ENCODE data around the gene SLC10A1. TPM values are rescaled to one million over a fixed set of nuclear protein-coding genes. Genes with fewer than 3 reads are reported as not detected.
"Not testable (repeated sequence)": the region's sequence is repeated elsewhere in the genome, so short reads cannot be mapped to it uniquely, and the experiment has no call there.

Gene SLC10A1
- total RNA-seq, 4 donors from 2014 or later: not detected

- 71 to 74% methylated on average over 5 of the region's 5 CpGs for WGBS, 2 donors
- no peaks in the 10 kb centered on the region for H3K9me3 ChIP-seq
- TF ChIP-seq EP300 (IDR thresholded peaks at IDR 0.05) (no peak), POLR2A (IDR thresholded peaks at IDR 0.05) (no peak), CTCF (IDR thresholded peaks at IDR 0.05) (no peak)
- no peaks in the 10 kb centered on the region for H3K36me3 ChIP-seq
- H3K4me1 ChIP-seq: peaks cover 0 to 6% (median 0%) of the 10 kb centered on the region in 4 donors
- no peak overlapping the region for H3K27ac ChIP-seq
- H3K4me3 ChIP-seq: no peak overlapping the region
- H3K27me3 ChIP-seq: peaks cover 0 to 11% of the 10 kb centered on the region in 2 donors
- no peak for DNase-seq (ENCODE audit: low spot score in 2 of 2)
Measured at GRCh38 chr14:69816216-69816615, 19.2 kb upstream of the SLC10A1 start.

GRCh38 chr14:69815556-69815955 lies 18.5 kb upstream of the SLC10A1 start:
- TF ChIP-seq EP300 (IDR thresholded peaks at IDR 0.05) (no peak), POLR2A (IDR thresholded peaks at IDR 0.05) (no peak), CTCF (IDR thresholded peaks at IDR 0.05) (no peak)
- peaks cover 0 to 11% of the 10 kb centered on the region in 2 donors for H3K27me3 ChIP-seq

GRCh38 chr14:69814397-69814796 lies 17.4 kb upstream of the SLC10A1 start:
- no peak for DNase-seq (ENCODE audit: low spot score in 2 of 2)
- H3K36me3 ChIP-seq: no peaks in the 10 kb centered on the region
- WGBS, 2 donors: 34 to 49% methylated on average over 3 of the region's 3 CpGs
- H3K27ac ChIP-seq: no peak overlapping the region
- H3K4me1 ChIP-seq: peaks cover 0 to 6% (median 0%) of the 10 kb centered on the region in 4 donors
- H3K9me3 ChIP-seq: no peaks in the 10 kb centered on the region
- H3K4me3 ChIP-seq: no peak overlapping the region
- TF ChIP-seq EP300 (IDR thresholded peaks at IDR 0.05) (no peak), POLR2A (IDR thresholded peaks at IDR 0.05) (no peak), CTCF (IDR thresholded peaks at IDR 0.05) (no peak)
- peaks cover 0 to 11% of the 10 kb centered on the region in 2 donors for H3K27me3 ChIP-seq

More at GRCh38 chr14:69815556-69815955, 18.5 kb upstream of the SLC10A1 start:
- no peaks in the 10 kb centered on the region for H3K9me3 ChIP-seq
- H3K4me1 ChIP-seq: peaks cover 0 to 6% (median 0%) of the 10 kb centered on the region in 4 donors
- no peak overlapping the region for H3K4me3 ChIP-seq
- WGBS, 2 donors: 59 to 65% methylated on average over 5 of the region's 5 CpGs
- H3K36me3 ChIP-seq: no peaks in the 10 kb centered on the region
- no peak for DNase-seq (ENCODE audit: low spot score in 2 of 2)
- H3K27ac ChIP-seq: no peak overlapping the region

- not testable (repeated sequence) for DNase-seq (ENCODE audit: low spot score in 2 of 2); H3K36me3 ChIP-seq; H3K9me3 ChIP-seq; H3K4me3 ChIP-seq; H3K27ac ChIP-seq; H3K4me1 ChIP-seq
- WGBS, 2 donors: 84 to 86% methylated on average over 6 of the region's 6 CpGs
- peaks cover 0 to 11% of the 10 kb centered on the region in 2 donors for H3K27me3 ChIP-seq
Measured at GRCh38 chr14:69813346-69813745, 16.3 kb upstream of the SLC10A1 start.

GRCh38 chr14:69812711-69813110 lies 15.7 kb upstream of the SLC10A1 start:
- no peaks in the 10 kb centered on the region for H3K9me3 ChIP-seq
- H3K36me3 ChIP-seq: no peaks in the 10 kb centered on the region
- TF ChIP-seq POLR2A (IDR thresholded peaks at IDR 0.05): no peak
- TF ChIP-seq EP300 (IDR thresholded peaks at IDR 0.05): no peak
- no peak for TF ChIP-seq CTCF (IDR thresholded peaks at IDR 0.05)
- no peak overlapping the region for H3K4me3 ChIP-seq
- H3K27me3 ChIP-seq: peaks cover 0 to 6% of the 10 kb centered on the region in 2 donors
- no peak overlapping the region for H3K27ac ChIP-seq
- WGBS, 2 donors: 84 to 86% methylated on average over 9 of the region's 9 CpGs
- H3K4me1 ChIP-seq: no peaks in the 10 kb centered on the region
- DNase-seq (ENCODE audit: low spot score in 2 of 2): no peak

GRCh38 chr14:69811868-69812252 lies 14.8 kb upstream of the SLC10A1 start:
- H3K36me3 ChIP-seq: no peaks in the 10 kb centered on the region
- no peaks in the 10 kb centered on the region for H3K4me1 ChIP-seq
- TF ChIP-seq EP300 (IDR thresholded peaks at IDR 0.05): no peak
- no peak for TF ChIP-seq CTCF (IDR thresholded peaks at IDR 0.05)
- no peak for TF ChIP-seq POLR2A (IDR thresholded peaks at IDR 0.05)
- H3K27ac ChIP-seq: no peak overlapping the region
- H3K4me3 ChIP-seq: no peak overlapping the region
- peaks cover 0 to 3% of the 10 kb centered on the region in 2 donors for H3K27me3 ChIP-seq
- H3K9me3 ChIP-seq: no peaks in the 10 kb centered on the region
- WGBS, 2 donors: 82 to 85% methylated on average over 10 of the region's 10 CpGs
- no peak for DNase-seq (ENCODE audit: low spot score in 2 of 2)
